Transverse colon (tissue), 3 donors: Measurements from ENCODE around the gene PML.

Source experiments
- POLR2A ChIP-seq: fragments of 450-650 bp; IDR thresholded peaks from one replicate; pipeline ENCODE4 v1.6.1; 2016; ENCODE audit warnings: antibody characterized with exemption, mild to moderate bottlenecking, moderate library complexity
- TF ChIP-seq, protein P1 (sequence below), 5 experiments: fragments of 200-600 bp in 3 of 5; fragments of 450-650 bp in 2 of 5; sonication (generic) in 3 of 5; IDR thresholded peaks; 1 replicate in 2 of 5; 2 replicates in 3 of 5; pipeline ENCODE4 v1.5.1; 2016 to 2017; ENCODE audit warnings: antibody characterized with exemption in 5 of 5, inconsistent platforms in 3 of 5, mild to moderate bottlenecking in 2 of 5, moderate library complexity in 1 of 5

GRCh38 chr15:73991260-73991659 is 3.3 kb upstream of the PML start:
- TF ChIP-seq, protein P1, sequence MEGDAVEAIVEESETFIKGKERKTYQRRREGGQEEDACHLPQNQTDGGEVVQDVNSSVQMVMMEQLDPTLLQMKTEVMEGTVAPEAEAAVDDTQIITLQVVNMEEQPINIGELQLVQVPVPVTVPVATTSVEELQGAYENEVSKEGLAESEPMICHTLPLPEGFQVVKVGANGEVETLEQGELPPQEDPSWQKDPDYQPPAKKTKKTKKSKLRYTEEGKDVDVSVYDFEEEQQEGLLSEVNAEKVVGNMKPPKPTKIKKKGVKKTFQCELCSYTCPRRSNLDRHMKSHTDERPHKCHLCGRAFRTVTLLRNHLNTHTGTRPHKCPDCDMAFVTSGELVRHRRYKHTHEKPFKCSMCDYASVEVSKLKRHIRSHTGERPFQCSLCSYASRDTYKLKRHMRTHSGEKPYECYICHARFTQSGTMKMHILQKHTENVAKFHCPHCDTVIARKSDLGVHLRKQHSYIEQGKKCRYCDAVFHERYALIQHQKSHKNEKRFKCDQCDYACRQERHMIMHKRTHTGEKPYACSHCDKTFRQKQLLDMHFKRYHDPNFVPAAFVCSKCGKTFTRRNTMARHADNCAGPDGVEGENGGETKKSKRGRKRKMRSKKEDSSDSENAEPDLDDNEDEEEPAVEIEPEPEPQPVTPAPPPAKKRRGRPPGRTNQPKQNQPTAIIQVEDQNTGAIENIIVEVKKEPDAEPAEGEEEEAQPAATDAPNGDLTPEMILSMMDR (IDR thresholded peaks at IDR 0.05) = no peak
- no peak for TF ChIP-seq POLR2A
